ENCODE results near the gene NTM. TPM values are rescaled to one million over a fixed set of nuclear protein-coding genes. Genes with fewer than 3 reads are reported as not detected.

The NTM gene
- total RNA-seq, 2 experiments from 2014 or later, result not detected

DNA sequence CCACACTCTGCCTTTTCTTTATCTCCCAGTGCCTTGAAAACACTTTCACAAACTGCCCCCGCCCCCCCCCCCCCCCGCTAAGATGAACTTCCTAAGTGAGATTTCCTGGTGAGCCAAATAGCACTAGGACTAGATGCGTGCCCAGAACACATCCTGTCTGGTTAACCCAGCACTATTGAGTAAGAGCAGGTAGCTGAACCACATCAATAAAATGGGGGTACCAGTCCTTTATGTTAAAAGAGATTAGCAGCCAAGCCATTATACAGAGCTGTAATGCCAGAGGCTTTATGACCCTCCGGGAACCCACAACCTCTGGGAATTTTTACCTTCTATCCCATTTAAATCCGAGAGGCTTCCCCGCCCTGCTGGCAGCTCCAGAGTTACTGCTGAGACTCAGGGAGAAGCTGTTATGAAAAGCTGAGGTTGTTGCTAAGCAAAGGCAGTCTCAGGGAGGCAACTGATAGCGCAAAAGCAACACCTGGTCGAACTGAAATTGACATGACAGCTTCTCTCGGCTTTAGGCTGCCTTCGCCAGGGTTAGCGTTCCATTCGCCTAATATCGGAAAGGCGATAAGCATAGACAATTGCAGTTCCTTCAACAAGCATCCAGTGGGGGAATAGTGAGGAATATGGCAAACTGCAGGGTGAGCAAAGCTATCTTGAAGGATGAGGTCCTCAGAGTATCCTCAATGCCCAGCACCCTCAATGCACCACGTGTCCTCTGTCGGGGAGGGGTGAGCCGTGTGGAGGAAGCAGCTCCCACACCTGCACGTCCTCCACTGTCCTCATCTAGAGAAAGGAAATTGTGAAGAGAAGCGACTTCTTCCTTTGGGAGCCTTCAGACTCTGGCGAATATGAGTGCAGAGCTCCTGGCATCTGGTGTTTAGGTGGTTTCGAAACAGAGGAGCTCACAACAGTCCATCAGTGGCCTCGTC, 977.0 kb downstream of the NTM start:
- no peak for DNase-seq
- H3K4me3 Mint-ChIP-seq, result no peak overlapping the region
- ChIA-PET CTCF (no interaction called here), POLR2A (interaction anchor here (1.1 kb wide), 1 partner anchor 33 kb away, joined by 3 read pairs; no protein-coding TSS in a partner anchor)
- H3K36me3 Mint-ChIP-seq (ENCODE audit: low read depth), result no peaks in the 10 kb centered on the region
- no peak overlapping the region for H3K27ac Mint-ChIP-seq
- H3K9me3 Mint-ChIP-seq, result no peaks in the 10 kb centered on the region
- peaks cover 3% of the 10 kb centered on the region for H3K27me3 Mint-ChIP-seq
- TF ChIP-seq, protein P1, sequence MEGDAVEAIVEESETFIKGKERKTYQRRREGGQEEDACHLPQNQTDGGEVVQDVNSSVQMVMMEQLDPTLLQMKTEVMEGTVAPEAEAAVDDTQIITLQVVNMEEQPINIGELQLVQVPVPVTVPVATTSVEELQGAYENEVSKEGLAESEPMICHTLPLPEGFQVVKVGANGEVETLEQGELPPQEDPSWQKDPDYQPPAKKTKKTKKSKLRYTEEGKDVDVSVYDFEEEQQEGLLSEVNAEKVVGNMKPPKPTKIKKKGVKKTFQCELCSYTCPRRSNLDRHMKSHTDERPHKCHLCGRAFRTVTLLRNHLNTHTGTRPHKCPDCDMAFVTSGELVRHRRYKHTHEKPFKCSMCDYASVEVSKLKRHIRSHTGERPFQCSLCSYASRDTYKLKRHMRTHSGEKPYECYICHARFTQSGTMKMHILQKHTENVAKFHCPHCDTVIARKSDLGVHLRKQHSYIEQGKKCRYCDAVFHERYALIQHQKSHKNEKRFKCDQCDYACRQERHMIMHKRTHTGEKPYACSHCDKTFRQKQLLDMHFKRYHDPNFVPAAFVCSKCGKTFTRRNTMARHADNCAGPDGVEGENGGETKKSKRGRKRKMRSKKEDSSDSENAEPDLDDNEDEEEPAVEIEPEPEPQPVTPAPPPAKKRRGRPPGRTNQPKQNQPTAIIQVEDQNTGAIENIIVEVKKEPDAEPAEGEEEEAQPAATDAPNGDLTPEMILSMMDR (IDR thresholded peaks at IDR 0.05), result no peak
- peaks cover 2% of the 10 kb centered on the region for H3K4me1 Mint-ChIP-seq (ENCODE audit: low read depth)
- ATAC-seq, result no peak
- intact Hi-C loops (cut with micrococcal nuclease), result no loop called here

- Mint-ChIP-seq H3K27me3 (peaks cover 3% of the 10 kb centered on the region), H3K4me1 (ENCODE audit: low read depth) (peaks cover 2% of the 10 kb centered on the region), H3K27ac (no peak overlapping the region), H3K9me3 (no peaks in the 10 kb centered on the region), H3K4me3 (no peak overlapping the region), H3K36me3 (ENCODE audit: low read depth) (no peaks in the 10 kb centered on the region)
- ChIA-PET CTCF (no interaction called here), POLR2A (interaction anchor here (1.0 kb wide), 1 partner anchor 24 kb away, joined by 5 read pairs; no protein-coding TSS in a partner anchor)
- ATAC-seq (no peak), DNase-seq (no peak)
- TF ChIP-seq, protein P1 (IDR thresholded peaks at IDR 0.05), result no peak
- intact Hi-C loops (cut with micrococcal nuclease), result no loop called here
Measured at GRCh38 chr11:132349811-132350733, 979.7 kb downstream of the NTM start.

DNA sequence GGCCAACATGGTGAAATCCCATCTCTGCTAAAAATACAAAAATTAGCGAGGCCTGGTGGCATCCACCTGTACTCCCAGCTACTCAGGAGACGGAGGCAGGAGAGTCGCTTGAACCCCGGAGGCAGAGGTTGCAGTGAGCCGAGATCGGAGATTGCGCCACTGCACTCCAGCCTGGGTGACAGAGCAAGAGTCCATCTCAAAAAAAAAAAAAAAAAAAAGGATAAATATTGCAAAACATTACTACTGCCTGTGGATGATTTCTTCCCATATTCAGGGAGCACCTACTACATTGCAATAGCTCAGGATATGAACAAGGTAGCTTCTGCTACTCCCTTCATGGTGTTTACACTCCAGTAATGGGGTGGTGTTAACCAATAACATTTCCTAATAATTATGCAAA, 980.6 kb downstream of the NTM start:
- Mint-ChIP-seq H3K4me3 (no peak overlapping the region), H3K4me1 (ENCODE audit: low read depth) (peaks cover 2% of the 10 kb centered on the region), H3K36me3 (ENCODE audit: low read depth) (no peaks in the 10 kb centered on the region), H3K27ac (no peak overlapping the region), H3K9me3 (no peaks in the 10 kb centered on the region), H3K27me3 (peaks cover 3% of the 10 kb centered on the region)
- ATAC-seq, result no peak
- TF ChIP-seq, protein P1 (IDR thresholded peaks at IDR 0.05), result no peak
- intact Hi-C loops (cut with micrococcal nuclease), result no loop called here
- ChIA-PET POLR2A (no interaction called here), CTCF (no interaction called here)
- DNase-seq, result no peak

DNA sequence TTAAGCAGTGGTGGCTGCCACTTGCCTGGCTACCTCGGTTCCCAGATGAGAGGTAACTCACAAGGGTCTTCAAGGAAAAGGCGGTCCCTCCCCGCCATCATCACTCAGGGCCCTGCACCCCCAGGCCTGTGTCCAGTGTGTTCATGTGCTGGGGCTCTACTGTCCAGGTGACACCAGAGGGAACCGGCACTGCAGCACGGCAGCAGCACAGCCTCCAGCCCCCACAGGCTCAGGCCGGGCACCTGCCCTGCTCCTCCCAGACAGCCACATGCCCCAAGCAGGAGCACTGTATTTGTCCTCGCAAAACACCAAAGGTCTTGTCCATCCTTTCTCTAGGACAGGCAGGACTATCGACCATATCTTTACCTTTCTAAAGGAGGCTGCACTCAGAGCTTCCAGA, 982.1 kb downstream of the NTM start:
- Mint-ChIP-seq H3K9me3 (no peaks in the 10 kb centered on the region), H3K4me3 (no peak overlapping the region), H3K27ac (no peak overlapping the region), H3K4me1 (ENCODE audit: low read depth) (peaks cover 2% of the 10 kb centered on the region), H3K27me3 (peaks cover 3% of the 10 kb centered on the region), H3K36me3 (ENCODE audit: low read depth) (no peaks in the 10 kb centered on the region)
- CTCF ChIA-PET, result no interaction called here
- intact Hi-C loops (cut with micrococcal nuclease), result no loop called here
- POLR2A ChIA-PET, result no interaction called here
- TF ChIP-seq, protein P1 (IDR thresholded peaks at IDR 0.05), result no peak
- no peak for ATAC-seq
- DNase-seq, result no peak
